ENCODE results near the gene CTBP2.

- no peak for TF ChIP-seq CTCF (IDR thresholded peaks at IDR 0.05)
- TF ChIP-seq POLR2A (IDR thresholded peaks at IDR 0.05) = no peak
- no peak for TF ChIP-seq POLR2AphosphoS5 (IDR thresholded peaks at IDR 0.05)
These were observed 28.8 kb upstream of the CTBP2 start for GRCh38 chr10:125189162-125189561.

Data from breast epithelium (tissue), 3 donors.